Measurements from ENCODE around the gene ZNF398. TPM values are rescaled to one million over a fixed set of nuclear protein-coding genes. Genes with fewer than 3 reads are reported as not detected.

ZNF398 gene
- 18.3 and 23.5 TPM in 2 replicates for total RNA-seq (2013; cell fraction: nucleolus; rRNA removed)
- total RNA-seq (2014; rRNA removed) (9.8 and 13.6 TPM in 2 replicates), total RNA-seq (2014; rRNA removed; fragmentation: Illumina TruSeq; extraction: Trizol) (9.3 and 9.5 TPM in 2 replicates), total RNA-seq (2021) (12.9 and 15.3 TPM in 2 replicates), polyA plus RNA-seq (2011; rRNA removed) (4.1 and 8.1 TPM in 2 replicates), polyA plus RNA-seq (2014; fragmentation: Illumina TruSeq; extraction: Trizol) (8.3 and 10.4 TPM in 2 replicates), polyA plus RNA-seq (2014; fragmentation: Nextera tagmentation; extraction: Ambion mirVana) (1 to 10 TPM; 2.3 to 2.5 TPM), polyA plus RNA-seq (2014; rRNA removed) (7.8 and 9.3 TPM in 2 replicates), polyA plus RNA-seq (2016; fragmentation: Nextera tagmentation; extraction: Ambion mirVana) (10 to 100 TPM; 10.6 to 10.9 TPM), polyA minus RNA-seq (2011; rRNA and poly(A)+ RNA removed) (20.1 and 23.0 TPM in 2 replicates), Bru-seq, nascent RNA (percentile 65 among the genes with signal in this experiment), BruChase-seq, experiment 1, labeled RNA remaining after a 6-hour chase (percentile 64 among the genes with signal in this experiment), BruChase-seq, experiment 2, labeled RNA remaining after a 2-hour chase (percentile 65 among the genes with signal in this experiment)
- 3.9 TPM for polyA plus RNA-seq (2011; ENCODE audit: low read depth)
- 7.9 and 9.8 TPM in 2 replicates for polyA plus RNA-seq (2011; cell fraction: cytosol; rRNA removed)
- polyA plus RNA-seq (2011; cell fraction: nucleus; rRNA removed) = 12.4 and 12.9 TPM in 2 replicates
- polyA plus RNA-seq (2012) = 4.8 TPM in 2 replicates
- 6.5 TPM in 2 replicates for polyA minus RNA-seq (2011; cell fraction: cytosol; rRNA and poly(A)+ RNA removed)
- polyA minus RNA-seq (2011; cell fraction: nucleus; rRNA and poly(A)+ RNA removed) = 9.1 and 18.6 TPM in 2 replicates
- long read RNA-seq, experiment 1, partial matches to known transcripts = 0 of 4 reads
- long read RNA-seq, experiment 1, other reads (novel, unspliced or antisense) = 3 of 4 reads
- long read RNA-seq, experiment 2, partial matches to known transcripts = 6 of 11 reads
- long read RNA-seq, experiment 2, other reads (novel, unspliced or antisense) = 5 of 11 reads

DNA sequence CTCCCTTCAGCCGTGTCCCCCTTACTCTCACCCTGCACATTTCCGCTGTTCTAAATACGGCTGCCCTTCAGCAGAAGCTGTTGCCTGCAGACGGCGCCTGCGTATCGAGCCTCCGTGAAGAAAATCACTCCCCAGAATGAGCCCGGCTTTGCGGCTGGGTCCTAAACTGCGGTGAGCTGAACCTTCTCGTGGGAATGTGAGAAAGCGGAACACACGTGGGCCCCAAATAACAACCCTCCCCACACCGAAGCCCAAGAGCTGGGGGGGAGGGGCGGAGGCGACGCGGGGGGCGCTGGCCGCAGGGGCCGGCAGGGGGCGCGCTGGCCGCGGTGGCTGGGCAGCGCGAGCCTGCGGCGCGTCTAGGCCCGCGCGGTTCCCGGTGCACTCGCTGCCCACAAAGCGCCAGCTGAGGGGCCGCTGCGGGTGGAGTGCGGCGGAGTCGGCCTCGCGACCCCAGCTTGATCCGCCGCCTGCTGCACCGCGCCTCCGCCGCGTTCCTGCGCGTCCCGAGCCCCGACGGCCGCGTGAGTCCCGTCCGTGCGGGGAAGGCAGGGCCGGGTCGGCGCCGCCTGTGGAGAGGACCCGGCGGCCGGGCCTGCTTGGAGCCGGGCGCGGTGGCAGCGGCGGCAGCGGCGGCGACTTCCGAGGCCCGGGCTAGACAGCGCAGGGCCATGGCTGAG lies at the start of gene ZNF398:
Gene ZNF398, plus strand, starts transcription at position 382 of the 680 bp plus-strand sequence. Its CDS starts 290 bp downstream, at position 672.
- Histone ChIP-seq H3K4me3 (peak within 1 kb of the TSS; percentile 80), H3K27me3 (replicated peaks in 1 of 2; ENCODE audit: control insufficient read depth in 2 of 2, insufficient read depth in 2 of 2, low read length in 1 of 2) (no peaks in the 10 kb centered on the region), H2AFZ (ENCODE audit: control insufficient read depth, low read depth, low read length) (peak within 1 kb of the TSS; percentile 82), H3K4me2 (ENCODE audit: control insufficient read depth, insufficient read depth) (peak within 1 kb of the TSS; percentile 88), H3K9ac (ENCODE audit: control insufficient read depth, insufficient read depth, low read length) (peak within 1 kb of the TSS; percentile 82), H4K20me1 (ENCODE audit: control insufficient read depth, insufficient read depth) (no peaks in the 10 kb centered on the region), H3K79me2 (ENCODE audit: control insufficient read depth, insufficient read depth, low read length) (peaks cover 55% of the 10 kb centered on the region), H3K27ac (ENCODE audit: control insufficient read depth, insufficient read depth) (peak within 1 kb of the TSS; percentile 94), H3K36me3 (ENCODE audit: control insufficient read depth in 2 of 2, insufficient read depth in 2 of 2, low read length in 1 of 2) (no peaks in the 10 kb centered on the region), H3K9me3 (replicated peaks; ENCODE audit: control insufficient read depth, insufficient read depth, low read length) (no peaks in the 10 kb centered on the region), H3K4me1 (ENCODE audit: control insufficient read depth, insufficient read depth, low read length) (peaks cover 5% of the 10 kb centered on the region)
- intact Hi-C loops (cut with micrococcal nuclease; ENCODE audit: unreplicated experiment) = loop anchor here (1.0 to 10.0 kb wide), 5 partner anchors 21 to 475 kb away; partner anchors contain the start of genes ZNF212, ZNF282 and ZNF425
- POLR2A ChIA-PET = interaction anchor here (0.5 to 3.0 kb wide), 7 partner anchors 11 to 1287 kb away, joined by 3 to 31 read pairs (median 6); partner anchors contain the start of genes ZNF282, ZNF425 and ZNF783
- no TSS peak for BruUV-seq (replicated peaks)
- in situ Hi-C loops (cut with MboI) = no loop called here
- RAD21 ChIA-PET (ENCODE audit: unreplicated experiment) = interaction anchor here (0.9 to 3.4 kb wide), 11 partner anchors 9 to 206 kb away, joined by 3 to 20 read pairs (median 4); partner anchors contain the start of genes ZNF282, ZNF425 and ZNF783
- DNase-seq (ENCODE audit: low read depth, low spot score) (peak; percentile 69), ATAC-seq (peak; percentile 78), FAIRE-seq (peak; percentile 18)
- WGBS (ENCODE audit: insufficient coverage, insufficient replicate concordance, low lambda C conversion rate, missing lambda C conversion rate) = under 1% methylated on average over 62 of the region's 79 CpGs
- CTCF ChIA-PET = interaction anchor here (0.6 to 3.4 kb wide), 16 partner anchors 10 to 1621 kb away, joined by 3 to 37 read pairs (median 4); partner anchors contain the start of genes ZNF282 and ZNF425
- SMC1A ChIA-PET (ENCODE audit: uncharacterized antibody, unreplicated experiment) = interaction anchor here (0.6 to 1.7 kb wide), 4 partner anchors 18 to 274 kb away, joined by 3 read pairs; partner anchors contain the start of gene ZNF282
- TF ChIP-seq GABPA (IDR thresholded peaks at IDR 0.05; ENCODE audit: low read depth) = no peak
- TF ChIP-seq STAT1 (conservative IDR thresholded peaks at IDR 0.05) = no peak
- TF ChIP-seq MYB (IDR thresholded peaks at IDR 0.05; ENCODE audit: borderline replicate concordance, low read depth, low read length) = no peak
- peak; percentile 7; the same call in 1 of the 2 replicates for TF ChIP-seq PML (IDR thresholded peaks at IDR 0.05; ENCODE audit: low read length)
- TF ChIP-seq SMAD5 (IDR thresholded peaks at IDR 0.05; ENCODE audit: low read depth) = peak; percentile 66; the same call in 1 of the 2 replicates
- TF ChIP-seq CBX3 (IDR thresholded peaks at IDR 0.05; ENCODE audit: borderline replicate concordance, low read depth) = no peak
- TF ChIP-seq RB1 (IDR thresholded peaks at IDR 0.05; ENCODE audit: borderline replicate concordance) = 0 out of 2 replicates have a peak, but pooled peaks have one; percentile 23
- peak; percentile 73 for TF ChIP-seq BCL3 (IDR thresholded peaks at IDR 0.05; ENCODE audit: borderline replicate concordance, insufficient read depth, low read depth, low read length, poor library complexity, severe bottlenecking)
- TF ChIP-seq ASH2L (IDR thresholded peaks at IDR 0.05; ENCODE audit: borderline replicate concordance, low read depth) = peak; percentile 79; the same call in 1 of the 2 replicates
- TF ChIP-seq PAX5 (IDR thresholded peaks at IDR 0.05; ENCODE audit: borderline replicate concordance, low read depth, low read length) = peak; percentile 28; the same call in 1 of the 2 replicates
- TF ChIP-seq TARDBP (IDR thresholded peaks at IDR 0.05; ENCODE audit: borderline replicate concordance) = 0 out of 2 replicates have a peak, but pooled peaks have one; percentile 42
- peak; percentile 58; the same call in 1 of the 2 replicates for TF ChIP-seq MTA2 (IDR thresholded peaks at IDR 0.05; ENCODE audit: low read depth)
- no peak for TF ChIP-seq SUZ12 (IDR thresholded peaks at IDR 0.05; ENCODE audit: unreplicated experiment)
- TF ChIP-seq KDM1A (IDR thresholded peaks at IDR 0.05; ENCODE audit: borderline replicate concordance) = no peak
- TF ChIP-seq BHLHE40 (IDR thresholded peaks at IDR 0.05; ENCODE audit: borderline replicate concordance in 1 of 2, low read depth in 2 of 2, low read length in 1 of 2) = peak in 1 of 2 experiments; percentile 66; a peak in 2 of 4 replicates
- TF ChIP-seq EED (IDR thresholded peaks at IDR 0.05; ENCODE audit: low read depth) = peak; percentile 53
- TF ChIP-seq SMARCA5 (IDR thresholded peaks at IDR 0.05) = peak; percentile 96
